Measurements from ENCODE around the gene DRC3. TPM values are rescaled to one million over a fixed set of nuclear protein-coding genes. Genes with fewer than 3 reads are reported as not detected.

The DRC3 gene
- total RNA-seq, 1 experiment from 2014 or later: 0.68 TPM

DNA sequence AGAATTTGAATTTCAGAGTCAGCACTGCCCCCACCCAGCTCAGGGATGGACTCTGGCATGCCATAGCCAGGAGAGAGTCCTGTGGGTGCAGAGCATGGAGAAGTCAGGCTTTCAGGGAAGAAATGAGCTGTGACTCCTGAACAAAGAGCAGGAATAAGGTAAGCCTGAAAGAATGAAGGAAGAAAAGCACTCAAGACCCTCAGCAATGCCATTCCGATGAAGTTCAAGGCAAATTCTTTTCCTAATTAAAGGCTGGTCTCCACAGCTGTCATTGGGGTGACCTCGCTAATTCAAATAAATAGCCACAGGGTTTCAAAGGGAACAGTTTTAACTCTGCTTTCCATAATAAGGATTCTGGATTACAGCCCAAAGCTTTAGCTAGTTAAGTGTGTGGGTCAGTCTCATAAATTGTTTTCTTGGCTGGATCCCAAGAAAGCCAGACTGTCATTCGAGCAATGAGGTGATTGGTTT lies 32.2 kb upstream of the DRC3 start:
- H3K4me1 Mint-ChIP-seq: peaks cover 32 to 41% of the 10 kb centered on the region in 2 experiments
- Histone ChIP-seq H3K4ac (ENCODE audit: low read depth, low read length) (no peak overlapping the region), H2BK15ac (ENCODE audit: low read depth, low read length) (no peak overlapping the region), H2BK12ac (ENCODE audit: insufficient read length, low read depth, low read length) (no peak overlapping the region), H2BK20ac (ENCODE audit: low read depth, low read length, poor library complexity, severe bottlenecking) (no peak overlapping the region), H4K20me1 (ENCODE audit: control insufficient read depth, insufficient read depth, insufficient read length) (no peaks in the 10 kb centered on the region), H3K79me1 (ENCODE audit: insufficient read depth, low read depth, low read length, poor library complexity, severe bottlenecking) (no peaks in the 10 kb centered on the region), H3K9ac (ENCODE audit: extremely low read depth, insufficient read length, low read length) (no peak overlapping the region), H3K56ac (ENCODE audit: insufficient read length, low read depth, low read length) (no peak overlapping the region), H3K4me1 (ENCODE audit: insufficient read depth, low read length) (no peaks in the 10 kb centered on the region; the same call in 1 of the 2 replicates), H2BK5ac (ENCODE audit: insufficient read length, low read length) (no peak overlapping the region), H4K91ac (ENCODE audit: insufficient read length, low read depth, low read length) (no peak overlapping the region), H3T11ph (ENCODE audit: low read length) (no peak overlapping the region), H2AK5ac (ENCODE audit: insufficient read length, low read length) (no peak overlapping the region), H2AFZ (ENCODE audit: low read length) (no peak overlapping the region), H3K23me2 (ENCODE audit: insufficient read length, low read depth, low read length, poor library complexity, severe bottlenecking) (no peaks in the 10 kb centered on the region), H3K14ac (ENCODE audit: insufficient read depth, low read length) (no peak overlapping the region), H3K27ac (ENCODE audit: insufficient read length, low read depth, low read length) (no peak overlapping the region), H3K27me3 (ENCODE audit: insufficient read depth, low read length) (no peaks in the 10 kb centered on the region), H3K23ac (ENCODE audit: insufficient read length, low read depth, low read length) (no peak overlapping the region), H3K79me2 (ENCODE audit: insufficient read depth, low read length) (no peaks in the 10 kb centered on the region), H3K9me3 (ENCODE audit: control insufficient read depth, low read depth, low read length) (no peaks in the 10 kb centered on the region), H4K8ac (replicated peaks; ENCODE audit: insufficient read length, low read depth, low read length) (no peak overlapping the region), H4K5ac (ENCODE audit: insufficient read length, low read depth, low read length) (no peak overlapping the region), H3K18ac (ENCODE audit: insufficient read length, low read depth, low read length) (no peak overlapping the region), H3K4me2 (ENCODE audit: insufficient read depth, insufficient read length, low read length) (no peak overlapping the region), H2BK120ac (ENCODE audit: low read depth, low read length, poor library complexity, severe bottlenecking) (no peak overlapping the region)
- H3K36me3 Mint-ChIP-seq (ENCODE audit: insufficient read depth in 1 of 3, low read depth in 3 of 3): no peaks in the 10 kb centered on the region
- no peaks in the 10 kb centered on the region for H3K9me3 Mint-ChIP-seq
- WGBS (ENCODE audit: extremely low coverage, insufficient read length, low lambda C conversion rate): no CpG with 5 or more reads among the region's 3 CpGs
- H3K27ac Mint-ChIP-seq: no peak overlapping the region; a peak in 1 of 7 replicates
- no peak for DNase-seq
- no peak overlapping the region for H3K4me3 Mint-ChIP-seq
- no peaks in the 10 kb centered on the region; the same call in 1 of the 2 replicates for H3K27me3 Mint-ChIP-seq (ENCODE audit: low read depth)
- TF ChIP-seq, protein P1, sequence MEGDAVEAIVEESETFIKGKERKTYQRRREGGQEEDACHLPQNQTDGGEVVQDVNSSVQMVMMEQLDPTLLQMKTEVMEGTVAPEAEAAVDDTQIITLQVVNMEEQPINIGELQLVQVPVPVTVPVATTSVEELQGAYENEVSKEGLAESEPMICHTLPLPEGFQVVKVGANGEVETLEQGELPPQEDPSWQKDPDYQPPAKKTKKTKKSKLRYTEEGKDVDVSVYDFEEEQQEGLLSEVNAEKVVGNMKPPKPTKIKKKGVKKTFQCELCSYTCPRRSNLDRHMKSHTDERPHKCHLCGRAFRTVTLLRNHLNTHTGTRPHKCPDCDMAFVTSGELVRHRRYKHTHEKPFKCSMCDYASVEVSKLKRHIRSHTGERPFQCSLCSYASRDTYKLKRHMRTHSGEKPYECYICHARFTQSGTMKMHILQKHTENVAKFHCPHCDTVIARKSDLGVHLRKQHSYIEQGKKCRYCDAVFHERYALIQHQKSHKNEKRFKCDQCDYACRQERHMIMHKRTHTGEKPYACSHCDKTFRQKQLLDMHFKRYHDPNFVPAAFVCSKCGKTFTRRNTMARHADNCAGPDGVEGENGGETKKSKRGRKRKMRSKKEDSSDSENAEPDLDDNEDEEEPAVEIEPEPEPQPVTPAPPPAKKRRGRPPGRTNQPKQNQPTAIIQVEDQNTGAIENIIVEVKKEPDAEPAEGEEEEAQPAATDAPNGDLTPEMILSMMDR (conservative IDR thresholded peaks at IDR 0.05): no peak
